Epithelial cell of esophagus (primary cell): ENCODE measurements around the gene TFAP2A.

Experiments used
- DNase-seq: peaks from one replicate; pipeline ENCODE4 v3.0.0; 2010; ENCODE audit warnings: low read depth
- H3K4me3 ChIP-seq: 2 replicates; pipeline ENCODE4 v1.5.1; 2011; ENCODE audit warnings: mild to moderate bottlenecking, low read length, control low read depth
- TF ChIP-seq, protein P1 (sequence below): IDR thresholded peaks from 2 replicates; pipeline ENCODE4 v1.5.1; 2011; ENCODE audit warnings: low read depth, mild to moderate bottlenecking, low read length, control low read depth, inconsistent platforms; ENCODE audit not compliant: insufficient read depth; ENCODE audit errors: missing control alignments

TFAP2A gene

DNA sequence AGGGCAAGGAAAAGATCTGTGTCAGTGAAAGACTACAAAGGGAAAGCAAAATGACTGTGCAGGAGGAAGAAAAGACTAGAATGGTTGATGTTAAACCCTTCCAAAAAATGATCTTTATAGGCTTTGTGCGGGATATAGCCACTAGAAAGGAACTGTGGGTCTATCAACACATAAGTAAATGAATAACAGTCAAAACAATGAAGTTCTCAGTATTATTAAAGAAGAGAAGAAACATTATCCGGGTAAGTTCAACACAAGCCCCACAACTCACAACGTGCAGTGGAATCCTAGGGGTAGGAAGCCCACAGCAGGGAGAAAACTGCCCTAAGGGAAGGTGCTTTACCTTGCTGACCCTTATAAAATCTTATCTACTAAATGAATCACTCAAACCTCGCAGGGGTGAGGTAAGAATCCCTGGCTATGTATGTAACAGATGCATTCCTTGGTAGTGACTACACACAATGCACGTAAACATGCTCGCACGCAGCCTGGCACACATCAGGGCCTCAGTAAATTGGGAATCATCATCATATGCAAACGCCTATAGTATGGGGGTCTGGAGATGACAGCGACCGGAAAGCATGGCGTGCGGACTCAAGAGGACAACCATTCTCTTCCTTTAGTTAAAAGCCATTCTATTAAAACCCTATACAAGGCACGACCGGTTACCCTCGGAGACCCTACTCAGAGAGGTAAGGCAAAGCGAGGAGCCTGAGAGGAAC, 11.3 kb downstream of the TFAP2A start:
- TF ChIP-seq, protein P1, sequence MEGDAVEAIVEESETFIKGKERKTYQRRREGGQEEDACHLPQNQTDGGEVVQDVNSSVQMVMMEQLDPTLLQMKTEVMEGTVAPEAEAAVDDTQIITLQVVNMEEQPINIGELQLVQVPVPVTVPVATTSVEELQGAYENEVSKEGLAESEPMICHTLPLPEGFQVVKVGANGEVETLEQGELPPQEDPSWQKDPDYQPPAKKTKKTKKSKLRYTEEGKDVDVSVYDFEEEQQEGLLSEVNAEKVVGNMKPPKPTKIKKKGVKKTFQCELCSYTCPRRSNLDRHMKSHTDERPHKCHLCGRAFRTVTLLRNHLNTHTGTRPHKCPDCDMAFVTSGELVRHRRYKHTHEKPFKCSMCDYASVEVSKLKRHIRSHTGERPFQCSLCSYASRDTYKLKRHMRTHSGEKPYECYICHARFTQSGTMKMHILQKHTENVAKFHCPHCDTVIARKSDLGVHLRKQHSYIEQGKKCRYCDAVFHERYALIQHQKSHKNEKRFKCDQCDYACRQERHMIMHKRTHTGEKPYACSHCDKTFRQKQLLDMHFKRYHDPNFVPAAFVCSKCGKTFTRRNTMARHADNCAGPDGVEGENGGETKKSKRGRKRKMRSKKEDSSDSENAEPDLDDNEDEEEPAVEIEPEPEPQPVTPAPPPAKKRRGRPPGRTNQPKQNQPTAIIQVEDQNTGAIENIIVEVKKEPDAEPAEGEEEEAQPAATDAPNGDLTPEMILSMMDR, result no peak
- peak overlapping the region; percentile 47 for H3K4me3 ChIP-seq
- DNase-seq, result peak; percentile 97

GRCh38 chr6:10402648-10403311, 12.1 kb downstream of the TFAP2A start:
- H3K4me3 ChIP-seq, result no peak overlapping the region
- TF ChIP-seq, protein P1, result no peak
- no peak for DNase-seq

- DNase-seq, result no peak
- H3K4me3 ChIP-seq, result no peak overlapping the region
- TF ChIP-seq, protein P1, result no peak
Observed at GRCh38 chr6:10401632-10402223, 13.1 kb downstream of the TFAP2A start.

DNA sequence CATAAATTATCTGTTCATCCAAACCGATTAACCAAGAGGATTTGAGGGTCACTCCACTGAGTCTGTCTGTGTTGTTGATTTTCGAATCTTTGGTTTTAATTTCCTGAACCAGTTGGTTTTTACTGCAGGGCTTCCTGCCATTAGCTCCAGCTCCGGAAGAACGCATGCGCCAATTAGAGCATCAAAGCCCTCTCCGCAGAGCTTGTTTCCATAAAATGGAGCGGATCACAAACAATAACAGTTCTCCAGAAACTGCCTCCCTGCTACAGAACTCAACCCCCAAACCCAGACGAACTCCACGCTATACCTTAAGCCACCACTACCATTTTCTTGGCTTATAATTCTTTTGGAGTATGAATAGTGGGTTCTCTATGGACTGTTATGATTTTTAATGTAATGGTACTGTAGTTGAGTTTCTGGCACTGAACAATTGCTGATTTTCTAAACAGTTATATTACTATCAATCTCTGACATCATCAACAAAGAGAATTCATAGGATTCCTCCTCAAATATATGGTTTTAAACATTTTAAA, 13.8 kb downstream of the TFAP2A start:
- no peak for DNase-seq
- no peak overlapping the region for H3K4me3 ChIP-seq
- TF ChIP-seq, protein P1, result no peak

- H3K4me3 ChIP-seq, result no peak overlapping the region
- TF ChIP-seq, protein P1, result no peak
- peak; percentile 94 for DNase-seq
Observed at GRCh38 chr6:10400330-10400729, 14.5 kb downstream of the TFAP2A start.

- H3K4me3 ChIP-seq, result no peak overlapping the region
- DNase-seq, result no peak
- TF ChIP-seq, protein P1, result no peak
Observed at GRCh38 chr6:10399451-10399850, 15.4 kb downstream of the TFAP2A start.
